Activated CD8-positive, alpha-beta memory T cell treated with anti-CD3 and anti-CD28 coated beads for 4 hours (primary cell): ENCODE data around the gene PTGER3.

ENCODE experiments used
- DNase-seq, 2 donors: peaks; one replicate each; pipeline ENCODE4 v3.0.0-alpha.2; 2020; ENCODE audit warnings: low read depth in 2 of 2

Gene PTGER3

GRCh38 chr1:71049951-71050598, 2.5 kb upstream of the PTGER3 start:
- no peak for DNase-seq

- no peak for DNase-seq
These were observed 553 bp downstream of the PTGER3 start for GRCh38 chr1:71046891-71047634.

GRCh38 chr1:71045463-71046028, 2.1 kb downstream of the PTGER3 start:
- no peak for DNase-seq

- DNase-seq: no peak
These were observed 2.8 kb downstream of the PTGER3 start for GRCh38 chr1:71044833-71045232.

- no peak for DNase-seq
These were observed 4.6 kb downstream of the PTGER3 start for GRCh38 chr1:71043065-71043464.

- DNase-seq: no peak
These were observed 5.8 kb downstream of the PTGER3 start for GRCh38 chr1:71041806-71042205.

- DNase-seq: no peak
These were observed 7.9 kb downstream of the PTGER3 start for GRCh38 chr1:71039661-71040262.

- DNase-seq: no peak
These were observed 8.7 kb downstream of the PTGER3 start for GRCh38 chr1:71038942-71039341.

GRCh38 chr1:71037829-71038620, 9.6 kb downstream of the PTGER3 start:
- no peak for DNase-seq

- no peak for DNase-seq
These were observed 10.6 kb downstream of the PTGER3 start for GRCh38 chr1:71037066-71037465.

GRCh38 chr1:71033136-71033535, 14.5 kb downstream of the PTGER3 start:
- no peak for DNase-seq

- DNase-seq: no peak
These were observed 16.2 kb downstream of the PTGER3 start for GRCh38 chr1:71031426-71031825.

- no peak for DNase-seq
These were observed 17.6 kb downstream of the PTGER3 start for GRCh38 chr1:71030026-71030425.

- no peak for DNase-seq
These were observed 18.6 kb downstream of the PTGER3 start for GRCh38 chr1:71028981-71029380.

- no peak for DNase-seq
These were observed 19.6 kb downstream of the PTGER3 start for GRCh38 chr1:71027991-71028390.

- DNase-seq: no peak
These were observed 21.5 kb downstream of the PTGER3 start for GRCh38 chr1:71026093-71026492.

- DNase-seq: no peak
These were observed 24.1 kb downstream of the PTGER3 start for GRCh38 chr1:71023515-71023914.

GRCh38 chr1:71019233-71019969, 28.2 kb downstream of the PTGER3 start:
- no peak for DNase-seq

- no peak for DNase-seq
These were observed 28.8 kb downstream of the PTGER3 start for GRCh38 chr1:71018791-71019190.

- DNase-seq: no peak
These were observed 31.9 kb downstream of the PTGER3 start for GRCh38 chr1:71015745-71016144.

GRCh38 chr1:71014178-71014579, 33.4 kb downstream of the PTGER3 start:
- no peak for DNase-seq
